OCI-LY1 (cell line): Measurements from ENCODE around the gene GIPC3.

Source experiments
- EZH2 ChIP-seq: fragments of 200-600 bp; sonication (generic), shearing (Covaris generic); IDR thresholded peaks from 2 replicates; pipeline ENCODE4 v1.8.0; 2017; ENCODE audit warnings: borderline replicate concordance, mixed run types, mild to moderate bottlenecking, antibody characterized with exemption, low read length, moderate library complexity, mixed read lengths
- TF ChIP-seq, protein P1 (sequence below): fragments of 200-600 bp; sonication (generic), shearing (Covaris generic); IDR thresholded peaks from 2 replicates; pipeline ENCODE4 v1.5.1; 2017; ENCODE audit warnings: mild to moderate bottlenecking, antibody characterized with exemption, low read length, moderate library complexity, mixed read lengths

DNA sequence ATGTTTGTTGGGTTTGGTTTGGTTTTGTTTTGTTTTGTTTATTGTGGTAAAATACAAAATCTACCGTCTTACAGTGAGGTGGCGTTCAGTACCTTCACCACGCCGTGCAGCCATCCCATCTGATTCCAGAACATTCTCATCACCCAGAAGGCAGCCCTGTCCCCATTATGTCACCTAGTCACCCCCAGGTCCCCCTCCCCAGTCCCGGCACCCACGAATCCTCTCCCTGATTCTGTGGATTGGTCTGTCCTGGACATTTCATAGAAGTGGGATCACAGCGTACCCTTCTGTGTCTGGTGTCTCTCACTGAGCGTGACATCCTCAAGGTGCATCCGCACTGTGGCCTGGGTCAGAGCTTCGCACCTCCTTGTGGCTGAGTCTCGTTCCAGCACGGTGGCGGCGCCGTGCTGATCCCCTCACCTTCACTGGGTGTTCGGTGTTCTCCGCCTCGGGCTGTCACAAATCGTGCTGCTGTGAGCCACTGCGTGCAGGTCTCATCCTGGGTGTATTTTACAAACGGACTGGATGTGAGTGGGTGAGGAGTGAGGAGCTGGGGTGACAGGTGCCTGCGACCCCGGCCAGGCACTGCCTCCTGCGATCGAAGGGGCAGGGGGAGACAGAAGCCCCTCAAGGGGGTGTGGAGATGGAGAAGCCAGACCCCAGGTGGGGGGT is 46.9 kb upstream of the GIPC3 start:
- TF ChIP-seq, protein P1, sequence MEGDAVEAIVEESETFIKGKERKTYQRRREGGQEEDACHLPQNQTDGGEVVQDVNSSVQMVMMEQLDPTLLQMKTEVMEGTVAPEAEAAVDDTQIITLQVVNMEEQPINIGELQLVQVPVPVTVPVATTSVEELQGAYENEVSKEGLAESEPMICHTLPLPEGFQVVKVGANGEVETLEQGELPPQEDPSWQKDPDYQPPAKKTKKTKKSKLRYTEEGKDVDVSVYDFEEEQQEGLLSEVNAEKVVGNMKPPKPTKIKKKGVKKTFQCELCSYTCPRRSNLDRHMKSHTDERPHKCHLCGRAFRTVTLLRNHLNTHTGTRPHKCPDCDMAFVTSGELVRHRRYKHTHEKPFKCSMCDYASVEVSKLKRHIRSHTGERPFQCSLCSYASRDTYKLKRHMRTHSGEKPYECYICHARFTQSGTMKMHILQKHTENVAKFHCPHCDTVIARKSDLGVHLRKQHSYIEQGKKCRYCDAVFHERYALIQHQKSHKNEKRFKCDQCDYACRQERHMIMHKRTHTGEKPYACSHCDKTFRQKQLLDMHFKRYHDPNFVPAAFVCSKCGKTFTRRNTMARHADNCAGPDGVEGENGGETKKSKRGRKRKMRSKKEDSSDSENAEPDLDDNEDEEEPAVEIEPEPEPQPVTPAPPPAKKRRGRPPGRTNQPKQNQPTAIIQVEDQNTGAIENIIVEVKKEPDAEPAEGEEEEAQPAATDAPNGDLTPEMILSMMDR = peak; percentile 14; the same call in 1 of the 2 replicates
- TF ChIP-seq EZH2 = no peak
